Pancreas (tissue), 10 donors: ENCODE results near the gene ADCY3. TPM values are rescaled to one million over a fixed set of nuclear protein-coding genes. Genes with fewer than 3 reads are reported as not detected.

Source experiments
- ATAC-seq, 4 donors: fragments of 200-7000 bp; cut with Tn5 transposase; one replicate each; pipeline versions ENCODE4 v1.8.0 to v1.9.1; 2020; ENCODE audit warnings: mild to moderate bottlenecking in 4 of 4, moderate library complexity in 4 of 4
- DNase-seq, 6 donors: peaks; one replicate each; pipeline ENCODE4 v3.0.0-alpha.2; 2020
- FAIRE-seq: peaks from 2 replicates; lab custom pipeline; 2012; peaks lifted over from hg19 to GRCh38; lab: Jason Lieb, UNC
- H3K27ac ChIP-seq, 4 donors: fragments of 200-600 bp; sonication (generic); 1 replicate in 3 of 4; 2 replicates in 1 of 4; pipeline versions ENCODE4 v1.5.0 to v1.8.0; 2020
- H3K27me3 ChIP-seq, 4 donors: fragments of 200-600 bp; one replicate each; pipeline ENCODE4 v1.8.0; 2021
- H3K36me3 ChIP-seq, 3 donors: fragments of 200-600 bp; sonication (generic) in 1 of 3; one replicate each; pipeline versions ENCODE4 v1.5.0 to v1.8.0; 2020 to 2021
- H3K4me1 ChIP-seq, 3 donors: fragments of 200-600 bp; one replicate each; pipeline ENCODE4 v1.8.0; 2021
- H3K4me3 ChIP-seq, 4 donors: fragments of 200-600 bp; sonication (generic) in 2 of 4; one replicate each; pipeline versions ENCODE4 v1.5.0 to v1.8.0; 2020 to 2021
- H3K9me3 ChIP-seq, 4 donors: fragments of 200-600 bp; one replicate each; pipeline ENCODE4 v1.8.0; 2021
- WGBS, 2 donors: extraction: QIAGEN DNeasy Blood & Tissue Kit; methylation state at CpG; one replicate each; pipeline ENCODE4 v1.1.7; 2013; 5-methylcytosine and 5-hydroxymethylcytosine counted together
- intact Hi-C, 3 donors: fragments of 100-400 bp; cut with DNase I; formaldehyde crosslinking; loops; one replicate each; pipeline versions ENCODE4 v1.11.1 to v1.14.2; 2022
- polyA plus RNA-seq, 2 donors: library from polyadenylated mRNA; stranded (reverse); fragments of 200-250 nt; gene quantifications; one replicate each; pipeline ENCODE4 v1.2.3, GENCODE V29; 2013
- total RNA-seq, 6 donors: library from RNA; stranded (reverse); fragmentation: NEBNext Ultra II Directional in 4 of 6; extraction: Animal tissue kit (Norgen Biotek cat#: 25700) in 4 of 6; gene quantifications; one replicate each; pipeline versions ENCODE4 v1.2.1 to v1.2.4, GENCODE V29; 2021 to 2023
- TF ChIP-seq, protein P1 (sequence below), 4 donors: fragments of 200-600 bp; sonication (generic) in 3 of 4; IDR thresholded peaks; one replicate each; pipeline versions ENCODE4 v1.5.0 to v1.8.0; 2021; ENCODE audit warnings: antibody characterized with exemption in 4 of 4
- donor health status: healthy with polysubstance abuse.
- donor health status: DM: no; HTN: no; CAD: no; lungs with moderate emphysema.
- donor health status: DM: no; HTN: no; CAD: no.
- donor health status: control.
- donor health status: control.
- donor health status: Bipolar disorder and iron deficiency.
- donor health status: DM: yes; HTN: yes; CAD: no.
- donor health status: DM: no; HTN: no; CAD: no.
- donor health status: DM: no; HTN: no; CAD: no.
- donor health status: DM: yes; HTN: yes; CAD: no.

The ADCY3 gene
- total and polyA plus RNA-seq, 8 donors = 4.7 to 29.4 (median 11.0) TPM

DNA sequence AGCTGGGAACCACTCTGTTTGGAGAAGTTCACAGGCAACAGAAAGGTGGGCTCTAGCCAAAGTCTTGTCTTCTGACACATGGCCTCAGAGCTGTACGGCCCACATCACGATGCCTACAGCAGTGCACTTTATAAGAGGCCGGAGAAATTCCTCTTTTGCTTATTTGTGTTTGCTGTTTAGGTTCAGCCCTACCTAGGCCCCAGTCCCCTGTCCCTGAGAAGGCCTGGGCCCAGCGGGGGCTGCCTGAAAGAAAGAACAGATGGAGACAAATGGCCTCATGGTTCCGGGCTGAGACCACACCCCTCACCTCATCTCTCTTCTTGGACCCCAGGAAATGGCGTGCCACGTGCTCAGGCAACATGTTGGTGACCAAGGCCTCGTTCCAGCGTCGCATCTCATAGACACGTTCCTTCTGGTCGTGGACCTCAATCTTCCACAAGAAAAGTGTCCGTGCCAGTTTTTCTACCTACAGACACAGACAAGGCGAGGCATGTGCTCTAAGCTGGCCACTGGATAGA, 95.9 kb downstream of the ADCY3 start:
- TF ChIP-seq, protein P1, sequence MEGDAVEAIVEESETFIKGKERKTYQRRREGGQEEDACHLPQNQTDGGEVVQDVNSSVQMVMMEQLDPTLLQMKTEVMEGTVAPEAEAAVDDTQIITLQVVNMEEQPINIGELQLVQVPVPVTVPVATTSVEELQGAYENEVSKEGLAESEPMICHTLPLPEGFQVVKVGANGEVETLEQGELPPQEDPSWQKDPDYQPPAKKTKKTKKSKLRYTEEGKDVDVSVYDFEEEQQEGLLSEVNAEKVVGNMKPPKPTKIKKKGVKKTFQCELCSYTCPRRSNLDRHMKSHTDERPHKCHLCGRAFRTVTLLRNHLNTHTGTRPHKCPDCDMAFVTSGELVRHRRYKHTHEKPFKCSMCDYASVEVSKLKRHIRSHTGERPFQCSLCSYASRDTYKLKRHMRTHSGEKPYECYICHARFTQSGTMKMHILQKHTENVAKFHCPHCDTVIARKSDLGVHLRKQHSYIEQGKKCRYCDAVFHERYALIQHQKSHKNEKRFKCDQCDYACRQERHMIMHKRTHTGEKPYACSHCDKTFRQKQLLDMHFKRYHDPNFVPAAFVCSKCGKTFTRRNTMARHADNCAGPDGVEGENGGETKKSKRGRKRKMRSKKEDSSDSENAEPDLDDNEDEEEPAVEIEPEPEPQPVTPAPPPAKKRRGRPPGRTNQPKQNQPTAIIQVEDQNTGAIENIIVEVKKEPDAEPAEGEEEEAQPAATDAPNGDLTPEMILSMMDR (IDR thresholded peaks at IDR 0.05) = no peak
- H3K36me3 ChIP-seq = no peaks in the 10 kb centered on the region
- no peaks in the 10 kb centered on the region for H3K4me1 ChIP-seq
- H3K9me3 ChIP-seq = no peaks in the 10 kb centered on the region
- FAIRE-seq (no peak), DNase-seq (no peak), ATAC-seq (no peak)
- H3K27ac ChIP-seq = no peak overlapping the region
- 94 to 95% methylated on average over 14 of the region's 14 CpGs for WGBS, 2 donors
- intact Hi-C loops = loop anchor here in 1 of 3 donors (5.0 kb wide), 1 partner anchor 417 kb away; no protein-coding TSS in a partner anchor
- H3K4me3 ChIP-seq = no peak overlapping the region
- H3K27me3 ChIP-seq = no peaks in the 10 kb centered on the region

DNA sequence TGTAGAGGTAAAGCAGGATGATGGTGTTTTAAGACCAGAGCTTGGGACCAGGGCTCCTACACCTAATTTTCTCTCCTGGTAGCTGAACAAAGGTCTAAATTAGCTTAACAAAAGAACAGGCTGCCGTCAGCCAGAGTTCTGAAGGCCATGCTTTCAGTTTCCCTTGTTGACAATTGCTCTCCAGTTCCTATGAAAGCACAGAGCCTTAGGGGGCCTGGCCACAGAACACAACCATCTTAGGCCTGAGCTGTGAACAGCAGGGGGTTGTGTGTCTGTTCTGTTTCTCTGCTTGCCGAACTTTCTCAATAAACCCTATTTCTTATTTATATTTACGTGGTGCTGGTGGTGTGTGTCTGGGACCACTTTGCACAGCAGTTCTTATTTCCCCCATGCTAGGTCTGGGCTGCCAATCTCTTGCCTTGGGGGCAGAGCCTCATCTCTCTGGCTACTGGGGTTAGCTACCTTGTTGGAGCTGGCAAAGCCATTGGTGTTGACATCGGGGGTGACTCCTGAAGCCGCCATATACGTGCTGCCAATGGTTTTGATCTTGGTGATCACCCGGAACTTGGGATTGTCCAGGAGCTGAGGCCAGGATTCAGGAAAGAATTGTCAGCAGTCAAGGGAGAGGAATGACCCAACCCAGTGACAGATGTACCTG, 97.9 kb downstream of the ADCY3 start:
- H3K36me3 ChIP-seq = no peaks in the 10 kb centered on the region
- no peak overlapping the region for H3K27ac ChIP-seq
- DNase-seq (no peak), FAIRE-seq (no peak), ATAC-seq (no peak)
- TF ChIP-seq, protein P1 (IDR thresholded peaks at IDR 0.05) = no peak
- intact Hi-C loops = loop anchor here in 1 of 3 donors (5.0 kb wide), 1 partner anchor 415 kb away; no protein-coding TSS in a partner anchor
- H3K27me3 ChIP-seq = no peaks in the 10 kb centered on the region
- H3K4me1 ChIP-seq = peaks cover 0 to 6% (median 0%) of the 10 kb centered on the region in 3 donors
- 93% methylated on average over 7 of the region's 7 CpGs for WGBS, 2 donors
- H3K4me3 ChIP-seq = no peak overlapping the region
- no peaks in the 10 kb centered on the region for H3K9me3 ChIP-seq

DNA sequence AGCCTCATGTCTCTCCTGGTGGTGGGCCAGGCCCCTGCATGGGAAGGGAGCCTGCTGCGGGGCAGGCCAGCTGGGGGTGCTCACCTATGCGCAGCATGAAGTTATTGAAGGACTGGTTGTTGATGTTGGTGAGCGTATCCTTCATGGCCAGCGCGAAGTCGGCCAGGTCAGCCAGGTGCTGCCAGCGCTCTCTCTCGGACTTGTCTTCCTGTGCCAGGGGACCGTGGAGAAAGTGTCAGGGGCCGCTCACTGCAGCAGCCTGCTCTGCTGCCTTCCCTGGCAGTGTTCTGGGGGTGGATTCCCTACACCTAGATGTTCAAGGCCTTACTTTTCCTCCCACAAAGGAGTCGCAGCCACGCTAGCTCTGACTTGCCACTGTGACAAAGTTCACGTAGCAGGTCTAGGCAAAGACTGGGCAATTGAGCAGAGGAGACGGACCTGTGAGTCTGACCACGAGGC, 98.6 kb downstream of the ADCY3 start:
- ATAC-seq (no peak), DNase-seq (no peak), FAIRE-seq (no peak)
- Histone ChIP-seq H3K4me1 (peaks cover 0 to 6% (median 0%) of the 10 kb centered on the region in 3 donors), H3K9me3 (no peaks in the 10 kb centered on the region), H3K27ac (no peak overlapping the region), H3K36me3 (no peaks in the 10 kb centered on the region), H3K4me3 (no peak overlapping the region), H3K27me3 (no peaks in the 10 kb centered on the region)
- WGBS, 2 donors = 88 to 97% methylated on average over 15 of the region's 15 CpGs
- intact Hi-C loops = loop anchor here in 1 of 3 donors (5.0 kb wide), 1 partner anchor 414 kb away; no protein-coding TSS in a partner anchor
- TF ChIP-seq, protein P1 (IDR thresholded peaks at IDR 0.05) = no peak

DNA sequence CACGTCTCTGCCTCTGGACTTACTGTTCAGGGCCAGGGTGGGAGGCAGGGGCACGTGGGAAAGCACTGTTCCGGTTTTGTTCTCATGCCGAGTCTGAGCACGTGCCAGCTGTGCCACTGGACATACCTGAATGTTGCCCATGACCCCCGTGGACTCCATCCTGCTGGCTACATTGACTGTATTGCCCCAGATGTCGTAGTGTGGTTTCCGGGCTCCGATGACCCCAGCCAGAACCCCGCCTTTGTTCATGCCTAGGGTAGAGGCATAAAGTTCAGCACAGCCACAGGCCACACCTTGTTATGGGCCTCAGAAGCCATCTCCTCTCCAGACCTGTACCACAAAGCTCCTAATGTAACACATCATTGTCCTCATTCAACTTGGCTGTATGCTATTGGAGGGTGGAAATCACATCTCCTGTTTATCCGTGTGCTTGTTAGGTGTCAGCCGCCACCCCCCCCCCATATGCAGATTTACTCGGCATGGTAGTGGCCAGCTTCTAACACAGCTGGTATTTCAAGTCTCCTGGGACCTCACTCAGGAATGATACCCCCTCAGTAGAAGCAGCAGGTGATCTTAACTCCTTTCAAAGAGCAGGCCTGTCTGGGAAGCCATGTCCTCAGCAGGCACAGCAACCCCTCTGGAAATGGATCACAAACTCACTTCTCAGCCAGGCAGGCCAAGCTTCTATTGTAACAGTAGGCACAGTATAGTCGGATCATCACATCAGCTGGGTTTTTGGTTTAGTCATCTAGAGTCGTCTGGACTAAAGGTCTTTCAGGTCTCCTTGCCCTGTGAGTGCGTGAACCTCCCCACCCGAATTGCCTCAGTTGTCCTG, 99.2 kb downstream of the ADCY3 start:
- FAIRE-seq (no peak), DNase-seq (no peak), ATAC-seq (no peak)
- no peaks in the 10 kb centered on the region for H3K27me3 ChIP-seq
- H3K4me3 ChIP-seq = no peak overlapping the region
- H3K9me3 ChIP-seq = no peaks in the 10 kb centered on the region
- intact Hi-C loops = loop anchor here in 1 of 3 donors (5.0 kb wide), 1 partner anchor 414 kb away; no protein-coding TSS in a partner anchor
- no peak overlapping the region for H3K27ac ChIP-seq
- peaks cover 0 to 6% (median 0%) of the 10 kb centered on the region in 3 donors for H3K4me1 ChIP-seq
- TF ChIP-seq, protein P1 (IDR thresholded peaks at IDR 0.05) = no peak
- H3K36me3 ChIP-seq = no peaks in the 10 kb centered on the region
- WGBS, 2 donors = 89 to 90% methylated on average over 17 of the region's 17 CpGs
